Measurements from ENCODE around the gene ADAP1. TPM values are rescaled to one million over a fixed set of nuclear protein-coding genes. Genes with fewer than 3 reads are reported as not detected.

Gene ADAP1
- total and polyA plus RNA-seq, 2 of the 13 experiments (the other 11 are each of a cell fraction or from before 2014, with no cell fraction given) = 10.5 to 24.6 TPM

DNA sequence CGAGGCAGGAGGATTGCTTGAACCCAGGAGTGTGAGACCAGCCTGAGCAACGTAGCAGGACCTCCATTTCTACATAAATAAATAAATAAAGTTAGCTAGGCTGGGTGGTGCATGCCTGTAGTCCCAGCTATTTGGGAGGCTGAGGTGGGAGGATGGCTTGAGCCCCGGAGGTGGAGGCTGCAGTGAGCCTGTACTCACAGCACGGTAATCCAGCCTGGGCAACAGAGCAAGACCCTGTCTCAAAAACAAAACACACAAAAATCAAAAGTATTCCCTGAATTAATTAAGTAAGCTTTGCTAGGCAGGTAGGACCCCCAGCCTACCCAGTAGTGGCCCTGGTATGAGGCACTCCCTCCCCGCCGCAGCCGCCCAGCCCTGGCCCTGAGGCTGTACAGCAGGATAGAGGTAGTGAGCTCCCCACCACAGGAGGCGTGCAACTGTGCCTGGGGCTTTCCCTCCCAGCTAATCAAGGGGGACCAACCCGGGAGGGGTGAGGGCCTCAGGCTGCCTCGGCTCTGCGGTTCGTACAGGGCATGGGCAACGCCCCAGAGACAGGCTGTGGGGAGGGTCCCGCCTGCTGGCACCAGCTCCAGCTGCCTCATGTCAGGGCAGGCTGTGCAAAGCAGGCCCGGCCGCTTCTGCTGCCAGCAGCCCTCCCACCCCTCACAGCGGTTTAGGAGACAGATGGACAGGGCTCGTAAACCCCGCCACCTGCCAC is 27.5 kb upstream of the ADAP1 start:
- Histone ChIP-seq H3K27ac (ENCODE audit: extremely low read length, insufficient read depth, low read length) (peak overlapping the region; percentile 80), H3K9me3 (ENCODE audit: low read length) (no peaks in the 10 kb centered on the region), H3K36me3 (replicated peaks in 1 of 2; ENCODE audit: control insufficient read depth in 1 of 2, insufficient read depth in 2 of 2, low read length in 2 of 2) (peaks cover 6 to 14% of the 10 kb centered on the region in 2 experiments; a peak in 3 of 5 replicates), H3K79me2 (ENCODE audit: insufficient read depth, low read length) (peaks cover 40% of the 10 kb centered on the region), H4K20me1 (ENCODE audit: insufficient read depth, low read length) (no peaks in the 10 kb centered on the region), H2AFZ (ENCODE audit: low read length) (no peak overlapping the region), H3K9ac (ENCODE audit: insufficient read depth, low read depth, low read length) (peak overlapping the region; percentile 91), H3K27me3 (ENCODE audit: control insufficient read depth in 1 of 2, insufficient read depth in 2 of 2, low read length in 2 of 2) (no peaks in the 10 kb centered on the region), H3K4me1 (ENCODE audit: insufficient read depth, low read length) (peaks cover 88% of the 10 kb centered on the region), H3K4me3 (replicated peaks in 1 of 3; ENCODE audit: insufficient read depth in 1 of 3, low read depth in 2 of 3, low read length in 3 of 3) (peak overlapping the region in 2 of 3 experiments; percentile 71 to 86; a peak in 4 of 6 replicates), H3K4me2 (ENCODE audit: low read depth, low read length) (peak overlapping the region; percentile 98)
- DNase-seq (ENCODE audit: low spot score) (no peak), FAIRE-seq (no peak), ATAC-seq (no peak)
- in situ Hi-C loops (cut with HindIII; ENCODE audit: extremely low pct_ligation_motif_present, low pct_unique_long_range_greater_than_20kb) = no loop called here
- BruUV-seq (replicated peaks) = no TSS peak
- WGBS (ENCODE audit: low lambda C conversion rate) = 88% methylated on average over 10 of the region's 19 CpGs
- intact Hi-C loops (cut with micrococcal nuclease; ENCODE audit: unreplicated experiment) = loop anchor here (1.0 kb wide), 1 partner anchor 10 kb away; no protein-coding TSS in a partner anchor
- POLR2A ChIA-PET = interaction anchor here (1.0 to 3.3 kb wide), 9 partner anchors 8 to 187 kb away, joined by 3 to 57 read pairs (median 8); partner anchors contain the start of gene COX19
- CTCF ChIA-PET (ENCODE audit: low intra/inter-chr PET ratio, low total read pairs) = interaction anchor here (1.0 kb wide), 1 partner anchor 62 kb away, joined by 3 read pairs; no protein-coding TSS in a partner anchor
- TF ChIP-seq ZNF576 (CRISPR knock-in tag; IDR thresholded peaks at IDR 0.05) (0 out of 2 replicates have a peak, but pooled peaks have one; percentile 22), ZNF335 (CRISPR knock-in tag; IDR thresholded peaks at IDR 0.05) (no peak), JUN (CRISPR knock-in tag; IDR thresholded peaks at IDR 0.05) (no peak), REL (CRISPR knock-in tag; conservative IDR thresholded peaks at IDR 0.05) (no peak), ZBTB43 (CRISPR knock-in tag; conservative IDR thresholded peaks at IDR 0.05) (no peak), PATZ1 (CRISPR knock-in tag; IDR thresholded peaks at IDR 0.05) (0 out of 2 replicates have a peak, but pooled peaks have one; percentile 18), ZNF710 (CRISPR knock-in tag; IDR thresholded peaks at IDR 0.05; ENCODE audit: borderline replicate concordance) (peak; percentile 17; the same call in 1 of the 2 replicates), ZMYM3 (CRISPR knock-in tag; IDR thresholded peaks at IDR 0.05) (peak; percentile 95), ARHGAP35 (CRISPR knock-in tag; IDR thresholded peaks at IDR 0.05; ENCODE audit: borderline replicate concordance) (no peak), AGO2 (optimal IDR thresholded peaks at IDR 0.05; ENCODE audit: low read depth, low read length) (peak; percentile 94), HNRNPL (IDR thresholded peaks at IDR 0.05; ENCODE audit: low read depth, low read length) (0 out of 2 replicates have a peak, but pooled peaks have one; percentile 52)
